Activated CD8-positive, alpha-beta memory T cell treated with anti-CD3 and anti-CD28 coated beads, Interleukin-2, amount 50 U/mL, for 1 hour (primary cell): ENCODE measurements around the gene HELZ2.

ENCODE experiments used
- DNase-seq: peaks from one replicate; pipeline ENCODE4 v3.0.0-alpha.2; 2020; ENCODE audit errors: extremely low read depth

HELZ2 gene

GRCh38 chr20:63525185-63525584 is 48.9 kb downstream of the HELZ2 start:
- DNase-seq: no peak
